Mucosa of descending colon (tissue), 3 donors: ENCODE measurements around the gene DOCK4. TPM values are rescaled to one million over a fixed set of nuclear protein-coding genes. Genes with fewer than 3 reads are reported as not detected.

Experiments
- ATAC-seq: fragments of 200-7000 bp; cut with Tn5 transposase; one replicate; pipeline ENCODE4 v1.9.1; 2020; ENCODE audit warnings: mild to moderate bottlenecking, moderate library complexity
- DNase-seq, 3 donors: peaks; one replicate each; pipeline ENCODE4 v3.0.0-alpha.2; 2020
- H3K36me3 ChIP-seq: fragments of 200-600 bp; one replicate; pipeline ENCODE4 v1.8.0; 2021; ENCODE audit warnings: low read depth, mild to moderate bottlenecking
- H3K4me1 ChIP-seq: fragments of 200-600 bp; one replicate; pipeline ENCODE4 v1.8.0; 2021; ENCODE audit warnings: low read depth, mild to moderate bottlenecking
- H3K4me3 ChIP-seq: fragments of 200-600 bp; one replicate; pipeline ENCODE4 v1.8.0; 2021; ENCODE audit warnings: mild to moderate bottlenecking
- H3K9me3 ChIP-seq: fragments of 200-600 bp; one replicate; pipeline ENCODE4 v1.8.0; 2021; ENCODE audit warnings: mild to moderate bottlenecking
- intact Hi-C, 2 donors: fragments of 100-400 bp; cut with DNase I in 1 of 2; cut with micrococcal nuclease in 1 of 2; formaldehyde crosslinking; loops; one replicate each; pipeline versions ENCODE4 v1.11.0 to v1.11.1; 2022; cut with DNase I, micrococcal nuclease
- total RNA-seq, 3 donors: library from RNA; stranded (reverse); fragmentation: NEBNext Ultra II Directional in 2 of 3; extraction: Animal tissue kit (Norgen Biotek cat#: 25700) in 2 of 3; gene quantifications; one replicate each; pipeline versions ENCODE4 v1.2.1 to v1.2.4, GENCODE V29; 2021 to 2023
- TF ChIP-seq, protein P1 (sequence below): fragments of 200-600 bp; IDR thresholded peaks from one replicate; pipeline ENCODE4 v1.8.0; 2022; ENCODE audit warnings: antibody characterized with exemption, mild to moderate bottlenecking
- donor health status: DM: no; HTN: no; CAD: no; lungs with moderate emphysema.
- donor health status: DM: no; HTN: no; CAD: no.
- donor health status: DM: no; HTN: yes; CAD: no.

DOCK4 gene
- total RNA-seq, 3 donors from 2014 or later = 9.2 to 18.4 (median 12.7) TPM

DNA sequence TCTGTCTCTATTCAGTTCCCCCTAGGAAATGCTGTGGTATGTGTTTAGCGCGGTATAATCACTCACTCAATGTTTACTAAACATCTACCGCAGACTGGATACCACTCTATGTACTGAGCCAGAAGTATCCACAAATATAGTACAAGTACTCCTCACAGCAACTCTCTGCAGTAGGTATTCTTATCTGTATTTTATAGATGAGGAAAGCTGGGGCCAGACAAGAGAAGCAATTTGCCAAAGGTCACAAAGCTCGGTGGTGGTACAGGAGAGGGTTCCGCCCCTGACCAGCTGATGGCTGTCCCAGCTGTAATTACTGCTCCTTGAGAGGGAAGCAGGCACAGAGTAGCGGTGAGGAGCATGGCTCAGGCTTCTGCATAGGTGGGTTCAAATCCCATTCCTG is 184.1 kb downstream of the DOCK4 start:
- Histone ChIP-seq H3K4me3 (no peak overlapping the region), H3K9me3 (no peaks in the 10 kb centered on the region), H3K4me1 (no peaks in the 10 kb centered on the region), H3K36me3 (no peaks in the 10 kb centered on the region)
- TF ChIP-seq, protein P1, sequence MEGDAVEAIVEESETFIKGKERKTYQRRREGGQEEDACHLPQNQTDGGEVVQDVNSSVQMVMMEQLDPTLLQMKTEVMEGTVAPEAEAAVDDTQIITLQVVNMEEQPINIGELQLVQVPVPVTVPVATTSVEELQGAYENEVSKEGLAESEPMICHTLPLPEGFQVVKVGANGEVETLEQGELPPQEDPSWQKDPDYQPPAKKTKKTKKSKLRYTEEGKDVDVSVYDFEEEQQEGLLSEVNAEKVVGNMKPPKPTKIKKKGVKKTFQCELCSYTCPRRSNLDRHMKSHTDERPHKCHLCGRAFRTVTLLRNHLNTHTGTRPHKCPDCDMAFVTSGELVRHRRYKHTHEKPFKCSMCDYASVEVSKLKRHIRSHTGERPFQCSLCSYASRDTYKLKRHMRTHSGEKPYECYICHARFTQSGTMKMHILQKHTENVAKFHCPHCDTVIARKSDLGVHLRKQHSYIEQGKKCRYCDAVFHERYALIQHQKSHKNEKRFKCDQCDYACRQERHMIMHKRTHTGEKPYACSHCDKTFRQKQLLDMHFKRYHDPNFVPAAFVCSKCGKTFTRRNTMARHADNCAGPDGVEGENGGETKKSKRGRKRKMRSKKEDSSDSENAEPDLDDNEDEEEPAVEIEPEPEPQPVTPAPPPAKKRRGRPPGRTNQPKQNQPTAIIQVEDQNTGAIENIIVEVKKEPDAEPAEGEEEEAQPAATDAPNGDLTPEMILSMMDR = no peak
- intact Hi-C loops = no loop called here
- DNase-seq = peak in 2 of 3 donors; percentile 34 to 51
- peak; percentile 93 for ATAC-seq

DNA sequence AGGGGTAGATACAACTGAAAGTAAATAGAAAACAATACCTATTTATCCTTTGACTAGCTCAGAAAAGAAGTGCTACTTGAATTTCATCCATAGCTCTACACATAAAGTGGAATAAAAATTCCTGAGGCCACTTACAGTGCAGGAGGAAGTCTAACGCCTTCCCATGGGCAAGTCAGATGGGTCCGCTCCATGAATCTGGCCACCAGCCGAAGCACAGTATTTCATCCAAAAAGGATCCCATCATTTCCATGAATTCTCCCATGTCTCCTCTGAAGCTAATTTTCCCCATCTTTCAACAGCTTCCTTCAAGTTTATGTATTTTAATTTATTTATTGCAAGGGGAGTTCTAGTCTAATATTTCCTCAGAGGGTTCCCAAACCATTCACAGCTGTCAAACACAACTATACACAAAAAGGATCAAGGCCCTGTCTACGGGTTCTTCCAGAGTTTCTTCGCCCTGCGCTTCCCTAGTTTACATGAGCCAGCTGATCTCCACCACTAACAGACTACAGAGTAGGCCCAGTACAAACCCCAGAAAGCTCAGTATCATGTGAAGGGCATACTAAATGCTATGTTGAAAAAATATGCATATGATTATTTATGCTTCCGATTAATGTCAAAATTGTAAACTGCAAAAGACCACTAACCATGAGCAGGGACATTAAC is 184.7 kb downstream of the DOCK4 start:
- intact Hi-C loops = no loop called here
- TF ChIP-seq, protein P1 = no peak
- Histone ChIP-seq H3K36me3 (no peaks in the 10 kb centered on the region), H3K9me3 (no peaks in the 10 kb centered on the region), H3K4me1 (no peaks in the 10 kb centered on the region), H3K4me3 (no peak overlapping the region)
- ATAC-seq = no peak
- DNase-seq = no peak

DNA sequence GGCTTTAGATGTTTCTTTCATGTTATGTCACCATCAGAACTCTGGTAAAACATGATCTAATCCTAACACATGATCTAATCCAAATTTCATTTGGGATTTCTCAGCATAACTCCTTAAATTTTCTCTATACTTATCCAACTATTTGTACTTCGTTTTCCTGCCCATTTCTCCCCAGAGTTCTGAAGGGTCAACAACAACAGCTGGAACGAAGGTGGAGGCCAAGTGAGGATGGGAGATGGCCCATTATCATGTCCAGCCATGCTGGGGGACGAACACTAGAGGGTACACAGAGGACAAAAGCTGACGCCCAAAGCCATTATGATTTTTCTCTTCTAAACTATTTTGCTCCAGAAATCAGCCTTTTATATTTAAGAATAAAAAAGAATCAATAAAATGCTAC is 185.4 kb downstream of the DOCK4 start:
- H3K4me1 ChIP-seq = no peaks in the 10 kb centered on the region

DNA sequence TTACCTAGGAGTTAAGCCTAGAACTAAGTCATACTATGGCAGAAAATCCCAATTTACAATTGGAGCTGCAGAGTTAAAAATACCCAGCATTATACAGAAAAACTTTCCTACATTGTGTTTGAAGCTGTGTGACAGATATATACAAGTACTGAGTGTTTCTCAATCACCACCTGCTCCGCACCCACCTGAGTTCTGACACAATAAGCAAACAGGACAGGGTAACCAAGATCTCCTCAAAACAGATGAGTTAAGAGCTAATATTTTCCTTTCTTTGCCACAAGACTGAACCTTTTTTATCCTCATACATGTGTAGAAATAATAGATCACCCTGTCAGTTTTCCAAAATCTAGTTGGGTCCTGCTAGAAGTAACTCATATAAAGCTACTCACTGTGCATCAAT is 186.3 kb downstream of the DOCK4 start:
- no peaks in the 10 kb centered on the region for H3K9me3 ChIP-seq
- H3K4me1 ChIP-seq = no peaks in the 10 kb centered on the region
- DNase-seq (no peak), ATAC-seq (no peak)
- no peaks in the 10 kb centered on the region for H3K36me3 ChIP-seq
- no peak overlapping the region for H3K4me3 ChIP-seq
- TF ChIP-seq, protein P1 = no peak
- intact Hi-C loops = no loop called here

More for the DNA sequence above, 185.4 kb downstream of the DOCK4 start:
- no peaks in the 10 kb centered on the region for H3K9me3 ChIP-seq
- intact Hi-C loops = no loop called here
- TF ChIP-seq, protein P1 = no peak
- no peak for ATAC-seq
- H3K36me3 ChIP-seq = no peaks in the 10 kb centered on the region
- H3K4me3 ChIP-seq = no peak overlapping the region
- no peak for DNase-seq

DNA sequence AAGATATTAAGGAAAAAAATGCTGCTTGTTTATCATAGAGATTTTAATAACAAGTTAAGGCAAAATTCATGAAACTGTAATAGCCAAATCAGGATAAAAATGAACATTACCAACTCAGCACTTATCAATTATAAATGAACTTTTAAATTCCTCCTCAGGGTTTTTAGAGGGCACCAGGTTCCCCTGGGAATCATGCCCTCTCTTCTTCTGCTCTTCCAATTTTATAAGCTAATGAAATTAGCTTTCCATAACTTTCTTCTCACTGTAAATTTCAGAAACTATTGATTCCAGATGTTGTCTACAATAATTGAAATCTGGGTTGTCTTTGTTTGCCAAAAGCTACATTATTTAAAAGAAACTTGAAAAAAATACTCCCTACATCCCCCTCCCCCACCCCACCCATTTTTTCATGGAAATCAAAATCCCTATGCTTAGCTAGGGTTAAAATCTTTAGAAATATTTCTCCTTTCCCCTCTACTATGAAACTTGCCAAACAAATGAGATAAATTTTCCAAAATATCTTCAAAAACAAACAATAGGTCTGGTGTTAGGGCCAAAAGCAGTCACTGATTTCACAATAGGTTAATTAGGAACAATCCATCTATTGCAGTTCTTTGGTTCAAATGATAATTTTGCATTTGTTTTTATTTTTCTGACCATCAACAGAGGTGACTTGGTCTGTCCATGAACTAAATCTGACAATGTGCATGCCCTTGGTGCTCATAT is 187.7 kb downstream of the DOCK4 start:
- Histone ChIP-seq H3K9me3 (no peaks in the 10 kb centered on the region), H3K4me3 (no peak overlapping the region), H3K4me1 (no peaks in the 10 kb centered on the region), H3K36me3 (no peaks in the 10 kb centered on the region)
- TF ChIP-seq, protein P1 = no peak
- intact Hi-C loops = no loop called here
- DNase-seq (no peak), ATAC-seq (no peak)
